Measurements from ENCODE around the gene LMAN1L. TPM values are rescaled to one million over a fixed set of nuclear protein-coding genes. Genes with fewer than 3 reads are reported as not detected.
"Not testable (repeated sequence)": the region's sequence is repeated elsewhere in the genome, so short reads cannot be mapped to it uniquely, and the experiment has no call there.

LMAN1L gene
- total and polyA plus RNA-seq, 2 donors, result 0.41 TPM; not detected in 1

- under 1% methylated on average over 74 of the region's 74 CpGs for WGBS
- Histone ChIP-seq H3K36me3 (ENCODE audit: control insufficient read depth in 2 of 2, insufficient read depth in 2 of 2, low read length in 1 of 2) (peaks cover 7 to 22% of the 10 kb centered on the region in 2 donors), H3K9me3 (ENCODE audit: control insufficient read depth in 2 of 2, insufficient read depth in 1 of 2, low read length in 1 of 2) (no peaks in the 10 kb centered on the region), H3K4me3 (ENCODE audit: low read length in 2 of 2) (peak within 1 kb of the TSS; percentile 98 to 99), H3K4me1 (ENCODE audit: control insufficient read depth in 2 of 2, insufficient read depth in 2 of 2, low read length in 2 of 2) (peaks cover 69 to 92% of the 10 kb centered on the region in 2 donors), H3K27me3 (ENCODE audit: control insufficient read depth in 2 of 2, insufficient read depth in 1 of 2, low read length in 1 of 2) (no peaks in the 10 kb centered on the region), H3K27ac (ENCODE audit: low read depth in 1 of 2, low read length in 1 of 2) (peak within 1 kb of the TSS; percentile 96 to 99)
- DNase-seq (ENCODE audit: low read depth in 6 of 9, low spot score in 9 of 9), result peak in 4 of 9 donors; percentile 70 to 86 (median 80)
These were observed 31.0 kb upstream of the LMAN1L start, which contains the start of gene CSK for GRCh38 chr15:74781431-74782258. Gene CSK (plus strand): TSS chr15:74782080. CDS start chr15:74798298, 16,218 bp downstream.

DNA sequence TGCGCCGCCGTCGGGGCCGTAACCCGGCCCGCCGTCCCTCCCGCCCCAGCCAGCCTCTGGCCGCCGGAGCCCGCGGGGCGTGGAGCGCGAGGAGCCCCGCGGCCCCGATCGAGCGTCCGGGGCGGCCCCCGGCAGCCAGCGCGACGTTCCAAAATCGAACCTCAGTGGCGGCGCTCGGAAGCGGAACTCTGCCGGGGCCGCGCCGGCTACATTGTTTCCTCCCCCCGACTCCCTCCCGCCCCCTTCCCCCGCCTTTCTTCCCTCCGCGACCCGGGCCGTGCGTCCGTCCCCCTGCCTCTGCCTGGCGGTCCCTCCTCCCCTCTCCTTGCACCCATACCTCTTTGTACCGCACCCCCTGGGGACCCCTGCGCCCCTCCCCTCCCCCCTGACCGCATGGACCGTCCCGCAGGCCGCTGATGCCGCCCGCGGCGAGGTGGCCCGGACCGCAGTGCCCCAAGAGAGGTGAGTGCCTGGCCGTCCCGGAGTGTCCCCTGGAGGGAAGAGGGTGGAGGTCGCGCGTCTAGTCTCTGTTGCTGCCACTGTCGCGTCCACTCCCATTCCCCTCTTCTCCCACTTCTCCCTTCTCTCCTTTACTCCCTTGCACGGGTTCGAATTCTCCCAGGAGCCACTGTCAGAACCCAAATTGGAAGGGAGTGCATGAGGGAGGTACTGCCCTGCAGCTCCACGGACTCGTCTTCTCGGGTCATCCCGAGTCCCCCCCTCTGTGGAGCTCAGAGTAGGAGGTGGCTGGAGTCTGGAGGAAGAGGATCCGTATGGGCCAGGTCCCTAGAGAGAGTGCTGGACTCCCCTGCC, 30.2 kb upstream of the LMAN1L start:
- WGBS, result under 1% methylated on average over 72 of the region's 72 CpGs
- no peaks in the 10 kb centered on the region for H3K9me3 ChIP-seq (ENCODE audit: control insufficient read depth in 2 of 2, insufficient read depth in 1 of 2, low read length in 1 of 2)
- H3K4me1 ChIP-seq (ENCODE audit: control insufficient read depth in 2 of 2, insufficient read depth in 2 of 2, low read length in 2 of 2), result peaks cover 68 to 92% of the 10 kb centered on the region in 2 donors

DNA sequence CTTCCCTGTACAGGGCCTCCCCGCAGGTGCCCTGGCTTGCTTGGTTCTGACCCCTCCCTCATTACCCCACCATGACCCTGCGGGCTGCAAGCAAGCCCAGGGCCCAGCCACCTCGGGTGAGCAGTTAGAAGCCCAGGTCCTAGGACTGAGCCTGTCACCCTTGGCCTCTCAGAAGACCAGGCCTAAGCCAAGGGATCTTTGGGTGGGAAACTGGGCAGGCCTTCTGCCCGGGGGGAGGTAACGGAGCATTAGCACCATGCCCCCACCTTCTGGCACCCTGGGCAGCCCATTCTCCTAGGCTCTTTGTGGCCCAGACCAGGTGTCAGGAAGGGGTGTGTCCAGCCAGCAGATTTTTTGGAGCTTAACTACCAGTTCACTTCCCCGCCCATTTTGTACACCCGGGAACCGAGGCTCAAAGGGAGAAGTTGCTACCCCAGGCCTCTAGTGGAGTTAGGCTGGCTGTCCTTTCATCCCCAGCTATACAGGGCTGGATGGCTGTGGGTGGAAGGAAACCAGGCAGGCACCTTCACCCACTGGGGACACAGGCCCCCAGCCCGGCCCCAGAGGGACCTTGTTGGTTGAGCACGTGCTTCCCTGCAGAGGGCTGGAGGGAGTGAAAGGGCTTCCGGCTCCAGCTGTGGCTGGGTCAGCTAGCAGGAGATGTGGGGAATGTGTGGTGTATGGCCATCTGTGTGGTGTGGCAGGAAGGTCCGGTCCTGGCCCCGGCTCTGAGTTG, 29.4 kb upstream of the LMAN1L start:
- Histone ChIP-seq H3K4me3 (ENCODE audit: low read length in 2 of 2) (peak overlapping the region; percentile 98 to 99), H3K9me3 (ENCODE audit: control insufficient read depth in 2 of 2, insufficient read depth in 1 of 2, low read length in 1 of 2) (peaks cover 0 to 3% of the 10 kb centered on the region in 2 donors), H3K36me3 (ENCODE audit: control insufficient read depth in 2 of 2, insufficient read depth in 2 of 2, low read length in 1 of 2) (peaks cover 7 to 31% of the 10 kb centered on the region in 2 donors), H3K27ac (ENCODE audit: low read depth in 1 of 2, low read length in 1 of 2) (peak overlapping the region; percentile 91 to 99), H3K4me1 (ENCODE audit: control insufficient read depth in 2 of 2, insufficient read depth in 2 of 2, low read length in 2 of 2) (peaks cover 64 to 92% of the 10 kb centered on the region in 2 donors), H3K27me3 (ENCODE audit: control insufficient read depth in 2 of 2, insufficient read depth in 1 of 2, low read length in 1 of 2) (no peaks in the 10 kb centered on the region)
- peak in 1 of 9 donors; percentile 64 for DNase-seq (ENCODE audit: low read depth in 6 of 9, low spot score in 9 of 9)
- WGBS, result 2% methylated on average over 13 of the region's 13 CpGs

More for the DNA sequence above, 30.2 kb upstream of the LMAN1L start:
- Histone ChIP-seq H3K36me3 (ENCODE audit: control insufficient read depth in 2 of 2, insufficient read depth in 2 of 2, low read length in 1 of 2) (peaks cover 7 to 27% of the 10 kb centered on the region in 2 donors), H3K27ac (ENCODE audit: low read depth in 1 of 2, low read length in 1 of 2) (peak overlapping the region; percentile 96 to 99), H3K4me3 (ENCODE audit: low read length in 2 of 2) (peak overlapping the region; percentile 98 to 99), H3K27me3 (ENCODE audit: control insufficient read depth in 2 of 2, insufficient read depth in 1 of 2, low read length in 1 of 2) (no peaks in the 10 kb centered on the region)
- DNase-seq (ENCODE audit: low read depth in 6 of 9, low spot score in 9 of 9), result peak in 1 of 9 donors; percentile 73

GRCh38 chr15:74783808-74784175, 28.8 kb upstream of the LMAN1L start:
- peak overlapping the region; percentile 91 to 99 for H3K27ac ChIP-seq (ENCODE audit: low read depth in 1 of 2, low read length in 1 of 2)
- peaks cover 0 to 3% of the 10 kb centered on the region in 2 donors for H3K9me3 ChIP-seq (ENCODE audit: control insufficient read depth in 2 of 2, insufficient read depth in 1 of 2, low read length in 1 of 2)
- H3K4me3 ChIP-seq (ENCODE audit: low read length in 2 of 2), result peak overlapping the region; percentile 98 to 99
- peaks cover 7 to 33% of the 10 kb centered on the region in 2 donors for H3K36me3 ChIP-seq (ENCODE audit: control insufficient read depth in 2 of 2, insufficient read depth in 2 of 2, low read length in 1 of 2)
- no peaks in the 10 kb centered on the region for H3K27me3 ChIP-seq (ENCODE audit: control insufficient read depth in 2 of 2, insufficient read depth in 1 of 2, low read length in 1 of 2)
- DNase-seq (ENCODE audit: low read depth in 6 of 9, low spot score in 9 of 9), result peak in 1 of 9 donors; percentile 26
- H3K4me1 ChIP-seq (ENCODE audit: control insufficient read depth in 2 of 2, insufficient read depth in 2 of 2, low read length in 2 of 2), result peaks cover 67 to 92% of the 10 kb centered on the region in 2 donors
- WGBS, result 16% methylated on average over 3 of the region's 3 CpGs

DNA sequence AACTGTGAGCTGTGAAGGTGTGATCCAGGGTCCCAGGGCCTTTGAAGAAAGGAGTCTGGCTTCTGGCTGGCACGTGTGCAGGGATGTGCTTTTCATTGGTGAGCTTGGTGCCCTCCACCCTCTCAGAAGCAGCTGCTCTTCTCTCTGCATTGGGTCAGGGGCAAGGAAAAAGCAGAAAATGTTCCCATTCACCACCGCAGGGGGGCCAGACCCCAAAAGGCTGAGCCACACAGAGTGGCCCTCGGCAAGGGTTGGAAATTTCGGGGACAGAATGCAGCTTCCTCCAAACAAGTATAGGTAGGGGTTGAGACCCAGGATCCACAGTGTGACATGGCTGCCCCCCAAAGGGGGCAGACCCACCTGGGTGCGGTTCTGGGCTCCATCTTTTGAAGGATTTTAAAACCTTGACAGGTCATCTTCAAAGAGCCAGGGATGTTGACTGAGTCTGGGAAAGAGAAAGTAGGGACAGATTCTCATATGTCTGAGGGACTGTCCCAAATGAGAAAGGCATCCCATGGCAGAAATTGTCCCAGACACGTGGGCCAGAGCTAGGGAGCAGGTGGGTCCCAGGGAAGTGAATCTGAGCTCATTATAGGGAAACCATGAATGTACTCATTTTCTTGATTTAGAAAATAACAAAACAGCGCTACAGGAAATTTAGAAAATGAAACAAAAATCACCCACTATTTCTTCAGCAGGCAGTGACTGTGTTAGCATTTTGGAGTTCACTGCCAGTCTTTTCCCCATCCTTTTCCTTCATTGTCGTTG, 28.0 kb upstream of the LMAN1L start:
- Histone ChIP-seq H3K4me1 (ENCODE audit: control insufficient read depth in 2 of 2, insufficient read depth in 2 of 2, low read length in 2 of 2) (peaks cover 75 to 92% of the 10 kb centered on the region in 2 donors), H3K9me3 (ENCODE audit: control insufficient read depth in 2 of 2, insufficient read depth in 1 of 2, low read length in 1 of 2) (peaks cover 0 to 3% of the 10 kb centered on the region in 2 donors), H3K27me3 (ENCODE audit: control insufficient read depth in 2 of 2, insufficient read depth in 1 of 2, low read length in 1 of 2) (no peaks in the 10 kb centered on the region), H3K36me3 (ENCODE audit: control insufficient read depth in 2 of 2, insufficient read depth in 2 of 2, low read length in 1 of 2) (peaks cover 7 to 35% of the 10 kb centered on the region in 2 donors), H3K4me3 (ENCODE audit: low read length in 2 of 2) (peak overlapping the region; percentile 98 to 99), H3K27ac (ENCODE audit: low read depth in 1 of 2, low read length in 1 of 2) (peak overlapping the region; percentile 98 to 99)
- 36% methylated on average over 8 of the region's 8 CpGs for WGBS
- DNase-seq (ENCODE audit: low read depth in 6 of 9, low spot score in 9 of 9), result no peak

GRCh38 chr15:74785194-74786032, 27.2 kb upstream of the LMAN1L start:
- Histone ChIP-seq H3K4me3 (ENCODE audit: low read length in 2 of 2) (peak overlapping the region; percentile 98 to 99), H3K9me3 (ENCODE audit: control insufficient read depth in 2 of 2, insufficient read depth in 1 of 2, low read length in 1 of 2) (peaks cover 0 to 6% of the 10 kb centered on the region in 2 donors), H3K27me3 (ENCODE audit: control insufficient read depth in 2 of 2, insufficient read depth in 1 of 2, low read length in 1 of 2) (no peaks in the 10 kb centered on the region), H3K36me3 (ENCODE audit: control insufficient read depth in 2 of 2, insufficient read depth in 2 of 2, low read length in 1 of 2) (peaks cover 7 to 36% of the 10 kb centered on the region in 2 donors), H3K4me1 (ENCODE audit: control insufficient read depth in 2 of 2, insufficient read depth in 2 of 2, low read length in 2 of 2) (peaks cover 76 to 92% of the 10 kb centered on the region in 2 donors), H3K27ac (ENCODE audit: low read depth in 1 of 2, low read length in 1 of 2) (peak overlapping the region; percentile 98 to 99)
- DNase-seq (ENCODE audit: low read depth in 6 of 9, low spot score in 9 of 9), result peak in 1 of 9 donors; percentile 61
- 71% methylated on average over 13 of the region's 13 CpGs for WGBS

- Histone ChIP-seq H3K4me1 (ENCODE audit: control insufficient read depth in 2 of 2, insufficient read depth in 2 of 2, low read length in 2 of 2) (peaks cover 73 to 90% of the 10 kb centered on the region in 2 donors), H3K4me3 (ENCODE audit: low read length in 2 of 2) (peak overlapping the region; percentile 14 to 98), H3K36me3 (ENCODE audit: control insufficient read depth in 2 of 2, insufficient read depth in 2 of 2, low read length in 1 of 2) (peaks cover 7 to 40% of the 10 kb centered on the region in 2 donors), H3K27ac (ENCODE audit: low read depth in 1 of 2, low read length in 1 of 2) (peak overlapping the region; percentile 98 to 99)
- 89% methylated on average over 12 of the region's 12 CpGs for WGBS
- H3K27me3 ChIP-seq (ENCODE audit: control insufficient read depth in 2 of 2, insufficient read depth in 1 of 2, low read length in 1 of 2); DNase-seq (ENCODE audit: low read depth in 6 of 9, low spot score in 9 of 9); H3K9me3 ChIP-seq (ENCODE audit: control insufficient read depth in 2 of 2, insufficient read depth in 1 of 2, low read length in 1 of 2): not testable (repeated sequence)
These were observed 26.6 kb upstream of the LMAN1L start for GRCh38 chr15:74786081-74786480.

Measured in thymus (tissue), 11 donors.